Loucy (cell line): ENCODE data around the gene TSEN2.

Experiments used
- H2AFZ ChIP-seq: fragments of 200-600 bp; sonication (generic); 2 replicates; pipeline ENCODE4 v1.6.0; 2016; ENCODE audit warnings: antibody characterized with exemption, mild to moderate bottlenecking, low read length, moderate library complexity
- H3F3A ChIP-seq: fragments of 200-600 bp; 2 replicates; pipeline ENCODE4 v1.6.0; 2016; ENCODE audit warnings: antibody characterized with exemption, low read depth, mild to moderate bottlenecking
- H3K27me3 ChIP-seq: fragments of 200-600 bp; sonication (generic); 2 replicates; pipeline ENCODE4 v1.6.1; 2014; ENCODE audit warnings: low read length, mild to moderate bottlenecking; ENCODE audit not compliant: insufficient read depth, poor library complexity, severe bottlenecking
- H3K36me3 ChIP-seq: fragments of 200-600 bp; sonication (generic); 2 replicates; pipeline ENCODE4 v1.6.1; 2016; ENCODE audit warnings: low read length; ENCODE audit not compliant: insufficient read depth
- H3K4me1 ChIP-seq: fragments of 200-600 bp; sonication (generic); 2 replicates; pipeline ENCODE4 v1.5.1; 2014; ENCODE audit warnings: low read length, mild to moderate bottlenecking; ENCODE audit not compliant: insufficient read depth, poor library complexity, severe bottlenecking
- H3K4me2 ChIP-seq: fragments of 200-600 bp; sonication (generic); 2 replicates; pipeline ENCODE4 v1.6.0; 2014; ENCODE audit warnings: antibody characterized with exemption, low read length, low read depth, mild to moderate bottlenecking; ENCODE audit not compliant: poor library complexity, severe bottlenecking
- H3K4me3 ChIP-seq: fragments of 200-600 bp; sonication (generic); 2 replicates; pipeline ENCODE4 v1.5.1; 2014; ENCODE audit warnings: low read length, mild to moderate bottlenecking, mixed read lengths; ENCODE audit not compliant: poor library complexity, severe bottlenecking
- H3K79me2 ChIP-seq: fragments of 200-600 bp; sonication (generic); 2 replicates; pipeline ENCODE4 v1.6.1; 2014; ENCODE audit warnings: low read length; ENCODE audit not compliant: insufficient read depth
- H3K9ac ChIP-seq: fragments of 200-600 bp; sonication (generic); 2 replicates; pipeline ENCODE4 v1.6.0; 2014; ENCODE audit warnings: mild to moderate bottlenecking, low read depth, low read length, moderate library complexity; ENCODE audit not compliant: poor library complexity, severe bottlenecking
- H3K9me2 ChIP-seq: fragments of 200-600 bp; sonication (generic); replicated peaks from 2 replicates; pipeline ENCODE4 v1.6.1; 2016; ENCODE audit warnings: low read depth, low read length, mixed read lengths
- H3K9me3 ChIP-seq: fragments of 200-600 bp; sonication (generic); 2 replicates; pipeline ENCODE4 v1.6.1; 2014; ENCODE audit warnings: mild to moderate bottlenecking, antibody characterized with exemption, low read length, low read depth; ENCODE audit not compliant: insufficient read depth
- H4K20me1 ChIP-seq: fragments of 200-600 bp; sonication (generic); 2 replicates; pipeline ENCODE4 v1.6.0; 2014; ENCODE audit warnings: antibody characterized with exemption, low read length, mild to moderate bottlenecking; ENCODE audit not compliant: insufficient read depth, poor library complexity, severe bottlenecking
- CTCF ChIP-seq: fragments of 200-600 bp; sonication (generic); conservative IDR thresholded peaks from 2 replicates; pipeline ENCODE4 v1.5.1; 2014; ENCODE audit warnings: mild to moderate bottlenecking, antibody characterized with exemption, low read length
- EZH2phosphoT487 ChIP-seq: fragments of 200-600 bp; IDR thresholded peaks from 2 replicates; pipeline ENCODE4 v1.6.1; 2018; ENCODE audit warnings: antibody characterized with exemption, mild to moderate bottlenecking, moderate library complexity, borderline replicate concordance

The TSEN2 gene

GRCh38 chr3:12440927-12441714 lies 43.2 kb upstream of the TSEN2 start:
- Histone ChIP-seq H3K4me2 (no peak overlapping the region), H3K27me3 (peaks cover 7% of the 10 kb centered on the region), H3K79me2 (no peaks in the 10 kb centered on the region), H3K9me2 (no peaks in the 10 kb centered on the region), H2AFZ (no peak overlapping the region), H4K20me1 (no peaks in the 10 kb centered on the region), H3K36me3 (no peaks in the 10 kb centered on the region), H3F3A (no peaks in the 10 kb centered on the region), H3K4me3 (no peak overlapping the region), H3K4me1 (peaks cover 7% of the 10 kb centered on the region), H3K9ac (no peak overlapping the region), H3K9me3 (no peaks in the 10 kb centered on the region)
- TF ChIP-seq EZH2phosphoT487 = no peak
- no peak for TF ChIP-seq CTCF

- TF ChIP-seq CTCF = no peak
- TF ChIP-seq EZH2phosphoT487 = no peak
- Histone ChIP-seq H3K79me2 (no peaks in the 10 kb centered on the region), H3K4me1 (peaks cover 7% of the 10 kb centered on the region), H3K4me2 (no peak overlapping the region), H3K27me3 (no peaks in the 10 kb centered on the region), H4K20me1 (no peaks in the 10 kb centered on the region), H3K9ac (no peak overlapping the region), H3F3A (no peaks in the 10 kb centered on the region), H3K36me3 (no peaks in the 10 kb centered on the region), H3K4me3 (no peak overlapping the region), H2AFZ (no peak overlapping the region), H3K9me3 (no peaks in the 10 kb centered on the region), H3K9me2 (no peaks in the 10 kb centered on the region)
Measured at GRCh38 chr3:12442654-12443501, 41.4 kb upstream of the TSEN2 start.

GRCh38 chr3:12443781-12444522 lies 40.3 kb upstream of the TSEN2 start:
- no peaks in the 10 kb centered on the region for H3K36me3 ChIP-seq
- no peaks in the 10 kb centered on the region for H3K9me3 ChIP-seq
- no peaks in the 10 kb centered on the region for H3K9me2 ChIP-seq
- peaks cover 7% of the 10 kb centered on the region for H3K4me1 ChIP-seq
- H3K4me3 ChIP-seq = no peak overlapping the region
- H3K79me2 ChIP-seq = no peaks in the 10 kb centered on the region
- H3K27me3 ChIP-seq = no peaks in the 10 kb centered on the region
- TF ChIP-seq EZH2phosphoT487 = no peak
- TF ChIP-seq CTCF = no peak
- no peaks in the 10 kb centered on the region for H4K20me1 ChIP-seq
- H3K9ac ChIP-seq = no peak overlapping the region
- H2AFZ ChIP-seq = no peak overlapping the region
- no peak overlapping the region for H3K4me2 ChIP-seq
- H3F3A ChIP-seq = no peaks in the 10 kb centered on the region
